Esophagus squamous epithelium (tissue), 4 donors: ENCODE data around the gene WDHD1.

ENCODE experiments used
- CTCF ChIP-seq, 6 experiments: fragments of 450-650 bp in 4 of 6; fragments of 200-600 bp in 2 of 6; sonication (generic) in 2 of 6; IDR thresholded peaks; one replicate each; pipeline ENCODE4 v1.5.1; 2016 to 2019; ENCODE audit warnings: antibody characterized with exemption in 6 of 6, mild to moderate bottlenecking in 4 of 6, moderate library complexity in 4 of 6
- POLR2A ChIP-seq, 4 donors: fragments of 450-650 bp; IDR thresholded peaks; one replicate each; pipeline ENCODE4 v1.6.1; 2017; ENCODE audit warnings: antibody characterized with exemption in 4 of 4, mild to moderate bottlenecking in 4 of 4, moderate library complexity in 3 of 4

- TF ChIP-seq CTCF (IDR thresholded peaks at IDR 0.05) (no peak), POLR2A (IDR thresholded peaks at IDR 0.05) (no peak)
Measured at GRCh38 chr14:54931101-54931500, 95.8 kb downstream of the WDHD1 start.
